OCI-LY3 (cell line): ENCODE data around the gene PODNL1.

Experiments used
- EZH2phosphoT487 ChIP-seq: fragments of 200-600 bp; shearing (Covaris generic); IDR thresholded peaks from 2 replicates; pipeline ENCODE4 v1.6.1; 2018; ENCODE audit warnings: antibody characterized with exemption, mixed run types, low read depth
- TF ChIP-seq, protein P1 (sequence below): fragments of 200-600, 300-600 bp; sonication (generic); IDR thresholded peaks from 2 replicates; pipeline ENCODE4 v1.5.1; 2014; ENCODE audit warnings: antibody characterized with exemption, low read length, low read depth

DNA sequence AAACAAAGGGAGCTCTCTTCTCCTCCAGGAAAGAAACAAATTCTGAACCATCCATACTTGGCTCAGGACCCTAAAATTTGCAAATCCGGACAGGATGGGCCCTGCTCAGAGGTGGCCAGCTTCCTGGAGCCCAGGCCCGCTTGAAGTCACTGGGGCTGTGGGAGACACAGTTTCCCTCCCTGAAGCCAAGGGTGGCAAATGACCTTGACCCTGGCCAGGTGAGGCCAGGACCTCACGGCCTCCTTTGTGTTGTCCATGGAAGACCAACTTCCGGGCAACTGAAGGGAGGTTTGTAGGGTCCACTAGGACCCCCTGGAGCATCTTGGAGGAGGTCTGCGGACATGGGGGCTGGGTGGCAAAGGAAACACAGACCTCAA is 55.8 kb downstream of the PODNL1 start:
- TF ChIP-seq, protein P1, sequence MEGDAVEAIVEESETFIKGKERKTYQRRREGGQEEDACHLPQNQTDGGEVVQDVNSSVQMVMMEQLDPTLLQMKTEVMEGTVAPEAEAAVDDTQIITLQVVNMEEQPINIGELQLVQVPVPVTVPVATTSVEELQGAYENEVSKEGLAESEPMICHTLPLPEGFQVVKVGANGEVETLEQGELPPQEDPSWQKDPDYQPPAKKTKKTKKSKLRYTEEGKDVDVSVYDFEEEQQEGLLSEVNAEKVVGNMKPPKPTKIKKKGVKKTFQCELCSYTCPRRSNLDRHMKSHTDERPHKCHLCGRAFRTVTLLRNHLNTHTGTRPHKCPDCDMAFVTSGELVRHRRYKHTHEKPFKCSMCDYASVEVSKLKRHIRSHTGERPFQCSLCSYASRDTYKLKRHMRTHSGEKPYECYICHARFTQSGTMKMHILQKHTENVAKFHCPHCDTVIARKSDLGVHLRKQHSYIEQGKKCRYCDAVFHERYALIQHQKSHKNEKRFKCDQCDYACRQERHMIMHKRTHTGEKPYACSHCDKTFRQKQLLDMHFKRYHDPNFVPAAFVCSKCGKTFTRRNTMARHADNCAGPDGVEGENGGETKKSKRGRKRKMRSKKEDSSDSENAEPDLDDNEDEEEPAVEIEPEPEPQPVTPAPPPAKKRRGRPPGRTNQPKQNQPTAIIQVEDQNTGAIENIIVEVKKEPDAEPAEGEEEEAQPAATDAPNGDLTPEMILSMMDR: no peak
- no peak for TF ChIP-seq EZH2phosphoT487
